HepG2 (cell line): ENCODE data around the gene RBM19. TPM values are rescaled to one million over a fixed set of nuclear protein-coding genes. Genes with fewer than 3 reads are reported as not detected.

ENCODE experiments used
- BORCS8-MEF2B ChIP-seq: sonication (generic); formaldehyde crosslinking; IDR thresholded peaks from 2 replicates; pipeline ENCODE4 v1.8.0; 2022; ENCODE audit warnings: mild to moderate bottlenecking, missing genetic modification reagents
- CENPT ChIP-seq: sonication (generic); formaldehyde crosslinking; IDR thresholded peaks from 2 replicates; pipeline ENCODE4 v1.8.0; 2022; ENCODE audit warnings: low read depth, mild to moderate bottlenecking, moderate library complexity, missing genetic modification reagents
- CHCHD3 ChIP-seq: sonication (generic); formaldehyde crosslinking; IDR thresholded peaks from 2 replicates; pipeline ENCODE4 v1.8.0; 2022; ENCODE audit warnings: mild to moderate bottlenecking, missing genetic modification reagents, moderate library complexity
- CREM ChIP-seq, 2 experiments: sonication (generic) in 1 of 2; formaldehyde crosslinking in 1 of 2; IDR thresholded peaks; 2 replicates each; pipeline versions ENCODE4 v1.4.0 to v1.6.1; 2016 to 2020; ENCODE audit warnings: antibody characterized with exemption in 1 of 2, mild to moderate bottlenecking in 1 of 2, missing genetic modification reagents in 1 of 2
- HNRNPL ChIP-seq: fragments of 200-400 bp; formaldehyde crosslinking; IDR thresholded peaks from 2 replicates; pipeline ENCODE4 v1.6.1; 2017; ENCODE audit warnings: mild to moderate bottlenecking, low read depth, low read length
- IKZF1 ChIP-seq: fragments of 450-650 bp; IDR thresholded peaks from 2 replicates; pipeline ENCODE4 v1.7.1; 2016
- KDM5B ChIP-seq: sonication (generic); formaldehyde crosslinking; IDR thresholded peaks from 2 replicates; pipeline ENCODE4 v1.4.0; 2020; ENCODE audit warnings: missing genetic modification reagents, mild to moderate bottlenecking, borderline replicate concordance
- NCOA2 ChIP-seq: sonication (generic); formaldehyde crosslinking; IDR thresholded peaks from 2 replicates; pipeline ENCODE4 v1.8.0; 2022; ENCODE audit warnings: inconsistent platforms
- POLR2G ChIP-seq: fragments of 200-400 bp; formaldehyde crosslinking; IDR thresholded peaks from 2 replicates; pipeline ENCODE4 v1.6.1; 2018; ENCODE audit warnings: mild to moderate bottlenecking, low read depth, low read length, moderate library complexity
- RFXAP ChIP-seq: sonication (generic); formaldehyde crosslinking; IDR thresholded peaks from 2 replicates; pipeline ENCODE4 v1.4.0; 2020; ENCODE audit warnings: missing genetic modification reagents, borderline replicate concordance
- SMYD3 ChIP-seq: sonication (generic); formaldehyde crosslinking; IDR thresholded peaks from 2 replicates; pipeline ENCODE4 v1.8.1; 2023; ENCODE audit warnings: mild to moderate bottlenecking, missing genetic modification reagents
- STAT5B ChIP-seq: sonication (generic); formaldehyde crosslinking; IDR thresholded peaks from 2 replicates; pipeline ENCODE4 v1.4.0; 2020; ENCODE audit warnings: missing genetic modification reagents
- THAP7 ChIP-seq: sonication (generic); formaldehyde crosslinking; IDR thresholded peaks from 2 replicates; pipeline ENCODE4 v1.8.1; 2023; ENCODE audit warnings: mild to moderate bottlenecking, missing genetic modification reagents
- ZBTB7A ChIP-seq: sonication (generic); formaldehyde crosslinking; IDR thresholded peaks from 2 replicates; pipeline ENCODE4 v1.8.0; 2022; ENCODE audit warnings: mild to moderate bottlenecking, missing genetic modification reagents
- ZFP90 ChIP-seq: sonication (generic); formaldehyde crosslinking; IDR thresholded peaks from 2 replicates; pipeline ENCODE4 v1.8.0; 2022; ENCODE audit warnings: missing genetic modification reagents, mild to moderate bottlenecking, inconsistent platforms, borderline replicate concordance
- ZNF18 ChIP-seq: sonication (generic); formaldehyde crosslinking; IDR thresholded peaks from 2 replicates; pipeline ENCODE4 v1.8.0; 2022; ENCODE audit warnings: mild to moderate bottlenecking, missing genetic modification reagents; ENCODE audit not compliant: insufficient replicate concordance
- ZNF329 ChIP-seq: sonication (generic); formaldehyde crosslinking; IDR thresholded peaks from 2 replicates; pipeline ENCODE4 v1.9.0; 2021; ENCODE audit warnings: low read depth, mild to moderate bottlenecking, missing genetic modification reagents
- ZNF598 ChIP-seq: sonication (generic); formaldehyde crosslinking; IDR thresholded peaks from 2 replicates; pipeline ENCODE4 v1.5.1; 2020; ENCODE audit warnings: mild to moderate bottlenecking, missing genetic modification reagents, borderline replicate concordance
- ZNF629 ChIP-seq: sonication (generic); formaldehyde crosslinking; conservative IDR thresholded peaks from 2 replicates; pipeline ENCODE4 v1.5.0; 2020; ENCODE audit warnings: missing genetic modification reagents
- ZNF687 ChIP-seq: sonication (generic); formaldehyde crosslinking; IDR thresholded peaks from 2 replicates; pipeline ENCODE4 v1.5.1; 2020; ENCODE audit warnings: mild to moderate bottlenecking, missing genetic modification reagents, moderate library complexity
- ZUFSP ChIP-seq: sonication (generic); formaldehyde crosslinking; IDR thresholded peaks from 2 replicates; pipeline ENCODE4 v1.9.0; 2021; ENCODE audit warnings: missing genetic modification reagents, mild to moderate bottlenecking, borderline replicate concordance
- polyA plus RNA-seq, 8 experiments: library from polyadenylated mRNA; depleted of rRNA in 3 of 8; stranded (reverse) in 7 of 8; unstranded in 1 of 8; fragments of >200 nt; fragmentation: Illumina TruSeq in 4 of 8; extraction: Trizol in 4 of 8; gene quantifications; 2 replicates each; pipeline versions ENCODE4 v1.2.1 to v1.2.3, GENCODE V29; 2011 to 2016; ENCODE audit warnings: low read depth in 4 of 8, missing spikeins in 1 of 8, mixed read lengths in 1 of 8; ENCODE audit not compliant: insufficient read depth in 1 of 8
- total RNA-seq, 5 experiments: library from RNA; depleted of rRNA; stranded (reverse); fragments of >200 nt; fragmentation: Illumina TruSeq; extraction: Trizol; gene quantifications; 2 replicates each; pipeline ENCODE4 v1.2.3, GENCODE V29; 2016; ENCODE audit warnings: low read depth in 1 of 5

The RBM19 gene
- total and polyA plus RNA-seq, 2 of the 13 experiments (the other 11 are each of a cell fraction or from before 2014, with no cell fraction given): 19.3 to 32.2 TPM

GRCh38 chr12:113965951-113966797 lies at the start of gene RBM19 (continued):
- TF ChIP-seq ZUFSP: no peak
- TF ChIP-seq STAT5B (CRISPR knock-in tag): no peak
- no peak; the same call in 1 of the 2 replicates for TF ChIP-seq KDM5B
- 0 out of 2 replicates have a peak, but pooled peaks have one; percentile 32 for TF ChIP-seq RFXAP
- no peak for TF ChIP-seq CENPT (CRISPR knock-in tag)
- no peak for TF ChIP-seq ZNF18 (CRISPR knock-in tag)
- TF ChIP-seq POLR2G: peak; percentile 75
- no peak for TF ChIP-seq ZBTB7A (CRISPR knock-in tag)
- no peak for TF ChIP-seq NCOA2 (CRISPR knock-in tag)
- no peak for TF ChIP-seq ZNF329 (CRISPR knock-in tag)
- no peak for TF ChIP-seq CHCHD3 (CRISPR knock-in tag)
- peak; percentile 57 for TF ChIP-seq CREM (IDR thresholded peaks at IDR 0.05)
- TF ChIP-seq CREM (CRISPR knock-in tag; IDR thresholded peaks at IDR 0.05): no peak
- TF ChIP-seq ZNF687 (CRISPR knock-in tag): peak; percentile 80
- TF ChIP-seq ZNF598 (CRISPR knock-in tag): peak; percentile 85; the same call in 1 of the 2 replicates
- TF ChIP-seq BORCS8-MEF2B: no peak
- TF ChIP-seq IKZF1: no peak
- TF ChIP-seq ZFP90 (CRISPR knock-in tag): peak; percentile 72; the same call in 1 of the 2 replicates
- TF ChIP-seq THAP7 (CRISPR knock-in tag): no peak
- no peak for TF ChIP-seq SMYD3 (CRISPR knock-in tag)
- 0 out of 2 replicates have a peak, but pooled peaks have one; percentile 11 for TF ChIP-seq ZNF629 (CRISPR knock-in tag)
- TF ChIP-seq HNRNPL: no peak
